Heart right ventricle (tissue), 16 donors: ENCODE results near the gene GIT1. TPM values are rescaled to one million over a fixed set of nuclear protein-coding genes. Genes with fewer than 3 reads are reported as not detected.
A peak's percentile ranks its signal among the peaks of the same experiment; 100 is the strongest.

Source experiments
- ATAC-seq, 8 donors: fragments of 200-7000 bp; cut with Tn5 transposase; one replicate each; pipeline ENCODE4 v1.9.1; 2020; ENCODE audit warnings: mild to moderate bottlenecking in 8 of 8, moderate library complexity in 8 of 8, moderate number of reproducible peaks in 1 of 8
- DNase-seq, 2 donors: peaks; one replicate each; pipeline ENCODE4 v3.0.0-alpha.2; 2020
- H3K27ac ChIP-seq, 10 donors: fragments of 200-600 bp; sonication (generic) in 2 of 10; one replicate each; pipeline versions ENCODE4 v1.5.0 to v1.8.0; 2020 to 2022; ENCODE audit warnings: mild to moderate bottlenecking in 3 of 10
- H3K27me3 ChIP-seq, 7 donors: fragments of 200-600 bp; one replicate each; pipeline ENCODE4 v1.8.0; 2021 to 2022; ENCODE audit warnings: mild to moderate bottlenecking in 2 of 7
- H3K36me3 ChIP-seq, 9 donors: fragments of 200-600 bp; sonication (generic) in 1 of 9; one replicate each; pipeline versions ENCODE4 v1.5.0 to v1.8.0; 2020 to 2022; ENCODE audit warnings: mild to moderate bottlenecking in 2 of 9
- H3K4me1 ChIP-seq, 9 donors: fragments of 200-600 bp; sonication (generic) in 1 of 9; one replicate each; pipeline versions ENCODE4 v1.5.0 to v1.8.0; 2020 to 2022; ENCODE audit warnings: mild to moderate bottlenecking in 4 of 9
- H3K4me3 ChIP-seq, 10 donors: fragments of 200-600 bp; sonication (generic) in 2 of 10; one replicate each; pipeline versions ENCODE4 v1.5.0 to v1.8.0; 2020 to 2022; ENCODE audit warnings: mild to moderate bottlenecking in 7 of 10, moderate library complexity in 2 of 10
- H3K9me3 ChIP-seq, 11 donors: fragments of 200-600 bp in 10 of 11; sonication (generic) in 2 of 11; one replicate each; pipeline versions ENCODE4 v1.5.0 to v1.8.0; 2013 to 2022; ENCODE audit warnings: mild to moderate bottlenecking in 2 of 11, control low read depth in 1 of 11, moderate library complexity in 1 of 11
- CTCF ChIP-seq, 9 donors: fragments of 200-600 bp; sonication (generic) in 2 of 9; IDR thresholded peaks; one replicate each; pipeline versions ENCODE4 v1.5.0 to v1.8.0; 2021 to 2022; ENCODE audit warnings: antibody characterized with exemption in 9 of 9, mild to moderate bottlenecking in 5 of 9, moderate library complexity in 1 of 9
- WGBS, 2 donors: extraction: QIAGEN DNeasy Blood & Tissue Kit; methylation state at CpG; one replicate each; pipeline ENCODE4 v1.1.7; 2013; ENCODE audit warnings: inconsistent platforms in 1 of 2; 5-methylcytosine and 5-hydroxymethylcytosine counted together
- intact Hi-C, 10 donors: fragments of 100-400 bp; cut with DNase I; formaldehyde crosslinking; loops; one replicate each; pipeline versions ENCODE4 v1.11.1 to v1.14.2; 2022
- polyA plus RNA-seq, 2 donors: library from polyadenylated mRNA; stranded (reverse); fragments of 200-250 nt; gene quantifications; one replicate each; pipeline ENCODE4 v1.2.3, GENCODE V29; 2013
- total RNA-seq, 10 donors: library from RNA; stranded (reverse); fragmentation: NEBNext Ultra II Directional in 3 of 10; extraction: Animal tissue kit (Norgen Biotek cat#: 25700) in 3 of 10; gene quantifications; one replicate each; pipeline versions ENCODE4 v1.2.1 to v1.2.4, GENCODE V29; 2021 to 2023
- donor health status: Arrhythmogenic right ventricular cardiomyopathy.
- donor health status: ischemic (EF 13 %, LVEDD 7.1; RV severe dilation, severe dysfunction).
- donor health status: healthy with polysubstance abuse.
- donor health status: DM: no; HTN: yes; CAD: no.
- donor health status: DM: no; HTN: no; CAD: no.
- donor health status: ischemic (EF 25% LVEDD 6.9; RV normal size, moderate dysfunction).
- donor health status: ischemic (EF 25% LVEDD 5.7; RV mildly dilated, moderate dysfunction).
- donor health status: healthy.
- donor health status: DM: yes; HTN: yes; CAD: no.
- donor health status: Ischemic cardiomyopathy.
- donor health status: ischemic (EF 35%, LVEDD 5.7; RV mildly dilated, moderate dysfunction).
- donor health status: nonischemic (EF 11% LVEDD 7.7; RV severe dilation, severe dysfunction).
- donor health status: DM: yes; HTN: yes; CAD: no.
- donor health status: PGD.
- donor health status: ischemic (EF 29% LVEDD 5.4; RV normal size, mild dysfunction).
- donor health status: nonischemic (EF 23%, LVEDD 6.1; RV moderate dilation, normal function).

The GIT1 gene
- total and polyA plus RNA-seq, 12 donors: 20.6 to 35.4 (median 28.9) TPM

- ATAC-seq: peak in 4 of 8 donors; percentile 2 to 8 (median 5)
These were observed 22.2 kb downstream of the GIT1 start for GRCh38 chr17:29567304-29567553.

GRCh38 chr17:29566473-29567303 lies 22.8 kb downstream of the GIT1 start, which contains the start of gene ABHD15:
TSS of gene ABHD15 (minus strand) at chr17:29567037. CDS start at chr17:29566966, 71 bp downstream.
- H3K36me3 ChIP-seq: peaks cover 0 to 9% (median 0%) of the 10 kb centered on the region in 9 donors
- peak in 1 of 9 donors; percentile 5 for TF ChIP-seq CTCF (IDR thresholded peaks at IDR 0.05)
- intact Hi-C loops: loop anchor here in 1 of 10 donors (10.0 kb wide), 1 partner anchor 422 kb away; no protein-coding TSS in a partner anchor
- peak within 1 kb of the TSS; percentile 83 to 94 (median 90) for H3K27ac ChIP-seq
- ATAC-seq (peak; percentile 3 to 55 (median 30)), DNase-seq (peak; percentile 47 to 74)
- peak within 1 kb of the TSS; percentile 68 to 92 (median 84) for H3K4me3 ChIP-seq
- H3K27me3 ChIP-seq: no peaks in the 10 kb centered on the region
- no peaks in the 10 kb centered on the region for H3K9me3 ChIP-seq
- H3K4me1 ChIP-seq: peaks cover 2 to 57% (median 40%) of the 10 kb centered on the region in 9 donors
- WGBS, 2 donors: 2 to 3% methylated on average over 78 to 94 of the region's 94 CpGs

More at GRCh38 chr17:29567304-29567553, 22.2 kb downstream of the GIT1 start:
- Histone ChIP-seq H3K27ac (peak overlapping the region; percentile 1 to 94 (median 90)), H3K4me3 (peak overlapping the region; percentile 68 to 92 (median 84)), H3K36me3 (peaks cover 0 to 12% (median 0%) of the 10 kb centered on the region in 9 donors), H3K27me3 (no peaks in the 10 kb centered on the region), H3K4me1 (peaks cover 7 to 57% (median 40%) of the 10 kb centered on the region in 9 donors), H3K9me3 (no peaks in the 10 kb centered on the region)
- WGBS, 2 donors: 0 to 1% methylated on average over 15 to 27 of the region's 27 CpGs
- TF ChIP-seq CTCF (IDR thresholded peaks at IDR 0.05): no peak
- DNase-seq: no peak
- intact Hi-C loops: loop anchor here in 1 of 10 donors (10.0 kb wide), 1 partner anchor 422 kb away; no protein-coding TSS in a partner anchor

GRCh38 chr17:29565643-29566472 lies 23.6 kb downstream of the GIT1 start:
- no peaks in the 10 kb centered on the region for H3K9me3 ChIP-seq
- peak in 2 of 9 donors; percentile 5 to 26 for TF ChIP-seq CTCF (IDR thresholded peaks at IDR 0.05)
- 27 to 29% methylated on average over 55 of the region's 55 CpGs for WGBS, 2 donors
- intact Hi-C loops: loop anchor here in 1 of 10 donors (10.0 kb wide), 1 partner anchor 421 kb away; no protein-coding TSS in a partner anchor
- H3K27ac ChIP-seq: peak overlapping the region in 7 of 10 donors; percentile 52 to 94 (median 83)
- peak overlapping the region; percentile 58 to 92 (median 84) for H3K4me3 ChIP-seq
- no peak for ATAC-seq
- H3K36me3 ChIP-seq: peaks cover 0 to 9% (median 0%) of the 10 kb centered on the region in 9 donors
- peak; percentile 6 to 42 for DNase-seq
- no peaks in the 10 kb centered on the region for H3K27me3 ChIP-seq
- peaks cover 0 to 63% (median 35%) of the 10 kb centered on the region in 9 donors for H3K4me1 ChIP-seq

GRCh38 chr17:29563816-29564215 lies 25.6 kb downstream of the GIT1 start:
- H3K27ac ChIP-seq: no peak overlapping the region
- H3K4me1 ChIP-seq: peaks cover 0 to 64% (median 26%) of the 10 kb centered on the region in 9 donors

More at GRCh38 chr17:29563816-29564215, 25.6 kb downstream of the GIT1 start:
- no peak overlapping the region for H3K4me3 ChIP-seq
- peaks cover 0 to 9% (median 0%) of the 10 kb centered on the region in 9 donors for H3K36me3 ChIP-seq
- ATAC-seq (no peak), DNase-seq (no peak)
- intact Hi-C loops: loop anchor here in 1 of 10 donors (10.0 kb wide), 1 partner anchor 419 kb away; no protein-coding TSS in a partner anchor
- H3K9me3 ChIP-seq: no peaks in the 10 kb centered on the region
- TF ChIP-seq CTCF (IDR thresholded peaks at IDR 0.05): no peak
- H3K27me3 ChIP-seq: no peaks in the 10 kb centered on the region
- WGBS, 2 donors: 92 to 98% methylated on average over 3 of the region's 3 CpGs
